ENCODE data around the gene SP6. TPM values are rescaled to one million over a fixed set of nuclear protein-coding genes. Genes with fewer than 3 reads are reported as not detected.

Gene SP6
- total RNA-seq, 1 donor from 2014 or later = 2.5 TPM

DNA sequence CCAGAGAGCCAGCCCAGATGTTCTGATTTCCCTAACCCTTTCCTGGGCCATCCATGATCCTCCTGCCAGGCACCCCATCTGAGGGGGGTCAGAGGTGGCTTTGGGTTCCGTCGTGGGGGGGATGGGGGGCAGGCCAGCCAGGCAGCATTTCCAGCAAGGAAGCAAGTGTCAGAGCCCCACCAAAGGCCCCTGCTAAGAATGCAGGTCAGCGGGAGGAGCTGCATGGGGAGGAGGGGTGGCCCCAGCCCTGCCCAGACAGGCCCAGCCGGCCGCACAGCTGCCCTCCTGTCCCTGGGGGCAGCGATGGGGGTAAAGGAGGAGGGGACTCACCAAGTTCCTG, 7.6 kb downstream of the SP6 start:
- Histone ChIP-seq H3K4me3 (ENCODE audit: low read depth, low read length) (no peak overlapping the region), H3K36me3 (ENCODE audit: control insufficient read depth, insufficient read depth, low read length) (no peaks in the 10 kb centered on the region), H3K27me3 (ENCODE audit: control insufficient read depth, insufficient read depth, low read length) (peaks cover 16% of the 10 kb centered on the region)
- no peak for DNase-seq (ENCODE audit: low read depth)
- no peak for TF ChIP-seq CTCF (IDR thresholded peaks at IDR 0.05; ENCODE audit: insufficient read depth, low read length, poor library complexity, severe bottlenecking)

DNA sequence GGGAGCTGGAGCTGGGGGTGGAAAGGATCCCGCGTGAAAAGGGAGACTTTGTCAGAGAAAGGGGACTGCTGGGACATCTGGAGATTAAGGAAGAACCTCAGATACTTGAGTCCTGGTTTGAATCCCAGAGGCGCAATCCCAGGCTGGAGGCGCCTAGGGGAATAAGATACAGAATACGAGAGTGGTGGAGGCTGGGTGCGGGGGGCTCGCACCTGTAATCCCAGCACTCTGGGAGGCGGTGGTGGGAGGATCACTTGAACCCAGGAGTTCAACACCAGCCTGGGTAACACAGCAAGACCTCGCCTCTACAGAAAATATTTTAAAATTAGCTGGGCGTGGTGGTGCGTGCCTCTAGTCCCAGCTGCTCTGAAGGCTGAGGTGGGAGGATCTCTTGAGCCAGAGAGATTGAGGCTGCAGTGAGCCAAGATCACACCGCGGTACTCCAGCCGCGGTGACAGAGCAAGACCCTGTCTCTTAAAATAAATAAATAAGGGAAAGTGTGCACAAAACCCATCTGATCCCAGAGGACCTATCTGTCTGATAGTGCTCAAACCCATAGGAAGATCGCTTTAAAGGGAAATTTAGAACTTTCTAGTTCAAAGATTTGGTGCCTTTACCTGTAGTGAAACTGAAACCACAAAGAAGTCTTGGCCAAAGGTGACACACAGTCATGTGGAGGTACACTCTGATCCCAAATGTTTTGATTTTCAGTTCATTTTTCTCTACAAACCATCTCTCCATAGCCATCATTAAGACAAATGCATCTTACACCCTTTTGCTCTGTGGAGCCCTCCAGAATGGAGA, 9.3 kb downstream of the SP6 start:
- H3K4me3 ChIP-seq (ENCODE audit: low read depth, low read length) = no peak overlapping the region
- H3K36me3 ChIP-seq (ENCODE audit: control insufficient read depth, insufficient read depth, low read length) = no peaks in the 10 kb centered on the region
- H3K27me3 ChIP-seq (ENCODE audit: control insufficient read depth, insufficient read depth, low read length) = peaks cover 2% of the 10 kb centered on the region
- DNase-seq (ENCODE audit: low read depth) = no peak
- no peak for TF ChIP-seq CTCF (IDR thresholded peaks at IDR 0.05; ENCODE audit: insufficient read depth, low read length, poor library complexity, severe bottlenecking)

DNA sequence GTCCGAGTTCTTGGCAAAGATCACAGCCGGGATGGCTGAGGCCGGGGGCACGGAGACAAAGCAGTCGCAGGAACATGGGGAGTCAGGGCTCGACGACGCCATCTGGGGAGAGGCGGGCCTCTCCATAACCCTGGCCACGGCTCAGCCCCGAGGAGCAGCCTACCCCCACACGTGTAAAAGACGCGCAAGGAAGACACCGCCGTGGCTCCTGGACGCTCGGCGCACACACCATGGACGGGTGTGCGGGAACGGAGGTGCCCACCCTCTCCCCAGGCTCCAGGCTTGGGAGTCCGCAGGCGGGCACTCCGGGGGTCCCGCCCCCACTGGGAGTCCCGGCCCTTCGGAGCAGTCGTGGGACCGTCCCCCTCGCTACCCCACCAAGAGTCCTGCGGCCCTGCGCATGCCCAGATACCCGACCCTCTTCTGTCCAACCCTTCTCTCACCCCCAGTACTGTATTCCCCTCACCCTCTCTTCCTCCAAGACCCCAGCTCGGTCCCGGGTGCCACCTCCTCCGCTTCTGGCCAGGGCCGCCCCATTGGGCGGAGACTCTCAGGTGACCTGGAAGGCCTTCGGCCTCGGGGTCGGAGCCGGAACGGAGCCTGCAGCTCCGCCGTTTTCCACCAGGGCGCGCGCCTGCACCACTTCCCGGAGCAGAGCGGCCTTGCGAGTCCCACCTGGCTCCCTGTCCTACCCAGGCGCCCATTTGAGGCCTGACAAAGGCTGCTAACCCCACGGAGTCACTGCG, 10.0 kb downstream of the SP6 start, which contains the start of gene SCRN2:
Gene SCRN2 (minus strand): TSS at position 532 of the 746 bp plus-strand sequence. CDS start 430 bp downstream, at position 102.
- peak; percentile 99 for TF ChIP-seq CTCF (IDR thresholded peaks at IDR 0.05; ENCODE audit: insufficient read depth, low read length, poor library complexity, severe bottlenecking)
- peaks cover under 1% of the 10 kb centered on the region for H3K27me3 ChIP-seq (ENCODE audit: control insufficient read depth, insufficient read depth, low read length)
- H3K36me3 ChIP-seq (ENCODE audit: control insufficient read depth, insufficient read depth, low read length) = no peaks in the 10 kb centered on the region
- DNase-seq (ENCODE audit: low read depth) = peak; percentile 39
- H3K4me3 ChIP-seq (ENCODE audit: low read depth, low read length) = peak within 1 kb of the TSS; percentile 70

GRCh38 chr17:47840001-47840741, 10.8 kb downstream of the SP6 start:
- no peak for DNase-seq (ENCODE audit: low read depth)
- no peak for TF ChIP-seq CTCF (IDR thresholded peaks at IDR 0.05; ENCODE audit: insufficient read depth, low read length, poor library complexity, severe bottlenecking)
- Histone ChIP-seq H3K36me3 (ENCODE audit: control insufficient read depth, insufficient read depth, low read length) (no peaks in the 10 kb centered on the region), H3K27me3 (ENCODE audit: control insufficient read depth, insufficient read depth, low read length) (no peaks in the 10 kb centered on the region), H3K4me3 (ENCODE audit: low read depth, low read length) (peak overlapping the region; percentile 70)

DNA sequence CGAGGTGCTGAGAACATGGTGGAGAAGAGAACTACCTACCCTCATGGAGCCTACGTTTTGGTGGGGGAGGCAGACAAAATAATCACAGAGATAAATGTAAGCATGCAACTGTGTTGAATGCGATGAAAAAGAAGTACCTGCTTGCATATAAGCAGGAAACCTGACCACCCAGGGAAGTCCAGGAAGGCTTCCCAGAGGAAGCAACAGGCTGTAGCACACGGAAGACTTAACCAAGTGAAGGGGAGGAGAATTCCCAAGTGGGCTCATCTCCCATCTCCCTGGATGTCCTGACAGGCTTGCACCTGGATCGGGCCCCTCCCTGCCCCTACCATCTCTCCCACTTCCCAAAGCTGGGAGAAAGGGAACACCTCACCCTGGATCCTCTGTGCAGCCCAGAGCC, 11.9 kb downstream of the SP6 start:
- no peak for TF ChIP-seq CTCF (IDR thresholded peaks at IDR 0.05; ENCODE audit: insufficient read depth, low read length, poor library complexity, severe bottlenecking)
- Histone ChIP-seq H3K36me3 (ENCODE audit: control insufficient read depth, insufficient read depth, low read length) (no peaks in the 10 kb centered on the region), H3K27me3 (ENCODE audit: control insufficient read depth, insufficient read depth, low read length) (no peaks in the 10 kb centered on the region), H3K4me3 (ENCODE audit: low read depth, low read length) (no peak overlapping the region)
- no peak for DNase-seq (ENCODE audit: low read depth)
